Adrenal gland (tissue), 5 donors: ENCODE results near the gene GGT7.
"Not testable (repeated sequence)": the region's sequence is repeated elsewhere in the genome, so short reads cannot be mapped to it uniquely, and the experiment has no call there.

Experiments used
- POLR2A ChIP-seq, 2 donors: fragments of 450-650 bp; IDR thresholded peaks; one replicate each; pipeline ENCODE4 v1.6.1; 2017; ENCODE audit warnings: antibody characterized with exemption in 2 of 2, mild to moderate bottlenecking in 2 of 2, moderate library complexity in 1 of 2
- TF ChIP-seq, protein P1 (sequence below), 6 experiments: fragments of 450-650 bp in 4 of 6; fragments of 200-600 bp in 2 of 6; sonication (generic) in 1 of 6; IDR thresholded peaks; 1 replicate in 5 of 6; 2 replicates in 1 of 6; pipeline versions ENCODE4 v1.5.1 to v1.8.0; 2016 to 2021; ENCODE audit warnings: antibody characterized with exemption in 6 of 6, mild to moderate bottlenecking in 2 of 6, moderate library complexity in 1 of 6
- donor health status: DM: no; HTN: no; CAD: no.

DNA sequence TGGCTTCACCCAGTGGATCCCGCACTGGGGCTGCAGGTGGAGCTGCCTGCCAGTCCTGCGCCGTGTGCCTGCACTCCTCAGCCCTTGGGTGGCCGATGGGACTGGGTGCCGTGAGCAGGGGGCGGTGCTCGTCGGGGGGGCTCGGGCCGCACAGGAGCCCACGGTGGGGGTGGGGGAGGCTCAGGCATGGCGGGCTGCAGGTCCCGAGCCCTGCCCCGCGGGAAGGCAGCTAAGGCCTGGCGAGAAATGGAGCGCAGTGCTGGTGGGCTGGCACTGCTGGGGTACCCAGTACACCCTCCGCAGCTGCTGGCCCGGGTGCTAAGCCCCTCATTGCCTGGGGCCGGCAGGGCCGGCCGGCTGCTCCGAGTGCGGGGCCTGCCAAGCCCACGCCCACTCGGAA lies 26.1 kb upstream of the GGT7 start:
- TF ChIP-seq, protein P1, sequence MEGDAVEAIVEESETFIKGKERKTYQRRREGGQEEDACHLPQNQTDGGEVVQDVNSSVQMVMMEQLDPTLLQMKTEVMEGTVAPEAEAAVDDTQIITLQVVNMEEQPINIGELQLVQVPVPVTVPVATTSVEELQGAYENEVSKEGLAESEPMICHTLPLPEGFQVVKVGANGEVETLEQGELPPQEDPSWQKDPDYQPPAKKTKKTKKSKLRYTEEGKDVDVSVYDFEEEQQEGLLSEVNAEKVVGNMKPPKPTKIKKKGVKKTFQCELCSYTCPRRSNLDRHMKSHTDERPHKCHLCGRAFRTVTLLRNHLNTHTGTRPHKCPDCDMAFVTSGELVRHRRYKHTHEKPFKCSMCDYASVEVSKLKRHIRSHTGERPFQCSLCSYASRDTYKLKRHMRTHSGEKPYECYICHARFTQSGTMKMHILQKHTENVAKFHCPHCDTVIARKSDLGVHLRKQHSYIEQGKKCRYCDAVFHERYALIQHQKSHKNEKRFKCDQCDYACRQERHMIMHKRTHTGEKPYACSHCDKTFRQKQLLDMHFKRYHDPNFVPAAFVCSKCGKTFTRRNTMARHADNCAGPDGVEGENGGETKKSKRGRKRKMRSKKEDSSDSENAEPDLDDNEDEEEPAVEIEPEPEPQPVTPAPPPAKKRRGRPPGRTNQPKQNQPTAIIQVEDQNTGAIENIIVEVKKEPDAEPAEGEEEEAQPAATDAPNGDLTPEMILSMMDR (IDR thresholded peaks at IDR 0.05), result not testable (repeated sequence)
- TF ChIP-seq POLR2A (IDR thresholded peaks at IDR 0.05), result not testable (repeated sequence)
